Gastroesophageal sphincter (tissue), 4 donors: Measurements from ENCODE around the gene B4GALT5. TPM values are rescaled to one million over a fixed set of nuclear protein-coding genes. Genes with fewer than 3 reads are reported as not detected.
"Not testable (repeated sequence)": the region's sequence is repeated elsewhere in the genome, so short reads cannot be mapped to it uniquely, and the experiment has no call there.

ENCODE experiments used
- ATAC-seq: fragments of 150-250 bp; one replicate; pipeline ENCODE4 v1.9.1; 2016; ENCODE audit warnings: mild to moderate bottlenecking, moderate library complexity
- H3K27ac ChIP-seq, 4 donors: fragments of 200-600 bp; sonication (generic) in 3 of 4; 1 replicate in 3 of 4; 2 replicates in 1 of 4; pipeline ENCODE4 v1.5.1; 2016 to 2019
- H3K27me3 ChIP-seq: fragments of 200-600 bp; sonication (generic); one replicate; pipeline ENCODE4 v1.5.1; 2019
- H3K36me3 ChIP-seq, 2 donors: fragments of 200-600 bp; sonication (generic); one replicate each; pipeline ENCODE4 v1.5.1; 2019; ENCODE audit warnings: control low read depth in 1 of 2
- H3K4me1 ChIP-seq, 3 donors: fragments of 200-600 bp; sonication (generic); 1 replicate in 2 of 3; 2 replicates in 1 of 3; pipeline ENCODE4 v1.5.1; 2016 to 2019; ENCODE audit warnings: control low read depth in 2 of 3
- H3K4me3 ChIP-seq, 2 donors: fragments of 200-600 bp; sonication (generic); one replicate each; pipeline ENCODE4 v1.5.1; 2019; ENCODE audit warnings: mild to moderate bottlenecking in 1 of 2, moderate library complexity in 1 of 2
- H3K9me3 ChIP-seq, 3 donors: fragments of 200-600 bp; sonication (generic); one replicate each; pipeline ENCODE4 v1.5.1; 2017 to 2019; ENCODE audit warnings: control low read depth in 2 of 3
- CTCF ChIP-seq, 4 experiments: fragments of 200-600 bp in 2 of 4; fragments of 450-650 bp in 2 of 4; sonication (generic) in 1 of 4; IDR thresholded peaks; one replicate each; pipeline ENCODE4 v1.5.1; 2017 to 2019; ENCODE audit warnings: antibody characterized with exemption in 4 of 4, mild to moderate bottlenecking in 2 of 4, moderate library complexity in 2 of 4
- EP300 ChIP-seq: sonication (generic); formaldehyde crosslinking; IDR thresholded peaks from one replicate; pipeline ENCODE4 v1.6.1; 2017; ENCODE audit warnings: antibody characterized with exemption, mild to moderate bottlenecking
- POLR2A ChIP-seq, 2 donors: fragments of 450-650 bp; IDR thresholded peaks; one replicate each; pipeline ENCODE4 v1.6.1; 2017; ENCODE audit warnings: antibody characterized with exemption in 2 of 2, mild to moderate bottlenecking in 2 of 2, moderate library complexity in 1 of 2
- POLR2AphosphoS5 ChIP-seq: sonication (generic); formaldehyde crosslinking; IDR thresholded peaks from one replicate; pipeline ENCODE4 v1.6.1; 2017; ENCODE audit warnings: antibody characterized with exemption
- WGBS, 2 donors: methylation state at CpG; one replicate each; pipeline ENCODE4 v1.1.5; 2018; ENCODE audit warnings: low coverage in 1 of 2; 5-methylcytosine and 5-hydroxymethylcytosine counted together
- total RNA-seq, 4 donors: library from RNA; depleted of rRNA; stranded (reverse); fragments of >200 nt; gene quantifications; one replicate each; pipeline ENCODE4 v1.1.0, GENCODE V29; 2016

B4GALT5 gene
- total RNA-seq, 4 donors from 2014 or later = 20.2 to 35.6 (median 28.8) TPM

GRCh38 chr20:49616154-49617007 is 97.3 kb downstream of the B4GALT5 start:
- H3K9me3 ChIP-seq = peaks cover 0 to 5% (median 0%) of the 10 kb centered on the region in 3 donors
- H3K4me3 ChIP-seq = no peak overlapping the region
- 69 to 83% methylated on average over 1 to 6 of the region's 11 CpGs for WGBS, 2 donors
- ATAC-seq = no peak
- no peak overlapping the region for H3K27ac ChIP-seq
- H3K4me1 ChIP-seq = peaks cover 0 to 4% (median 0%) of the 10 kb centered on the region in 3 donors
- no peaks in the 10 kb centered on the region for H3K27me3 ChIP-seq
- TF ChIP-seq POLR2AphosphoS5 = no peak
- no peak for TF ChIP-seq POLR2A (IDR thresholded peaks at IDR 0.05)
- TF ChIP-seq CTCF (IDR thresholded peaks at IDR 0.05) = no peak
- no peak for TF ChIP-seq EP300
- H3K36me3 ChIP-seq = no peaks in the 10 kb centered on the region

- no peak overlapping the region for H3K4me3 ChIP-seq
- no peak for ATAC-seq
- WGBS, 2 donors = 79 to 90% methylated on average over 2 to 3 of the region's 15 CpGs
- no peak overlapping the region for H3K27ac ChIP-seq
- H3K4me1 ChIP-seq = peaks cover 0 to 13% (median 4%) of the 10 kb centered on the region in 3 donors
- H3K9me3 ChIP-seq = no peaks in the 10 kb centered on the region
- no peak for TF ChIP-seq CTCF (IDR thresholded peaks at IDR 0.05)
- TF ChIP-seq EP300 = no peak
- no peak for TF ChIP-seq POLR2A (IDR thresholded peaks at IDR 0.05)
- TF ChIP-seq POLR2AphosphoS5 = no peak
- no peaks in the 10 kb centered on the region for H3K27me3 ChIP-seq
- no peaks in the 10 kb centered on the region for H3K36me3 ChIP-seq
Observed at GRCh38 chr20:49615401-49616153, 98.1 kb downstream of the B4GALT5 start.

GRCh38 chr20:49615051-49615400 is 98.7 kb downstream of the B4GALT5 start:
- not testable (repeated sequence) for H3K36me3 ChIP-seq, H3K27me3 ChIP-seq, H3K4me3 ChIP-seq, H3K27ac ChIP-seq, H3K9me3 ChIP-seq, ATAC-seq
- peaks cover 0 to 14% (median 4%) of the 10 kb centered on the region in 3 donors for H3K4me1 ChIP-seq
- WGBS, 2 donors = 78 to 98% methylated on average over 3 to 5 of the region's 8 CpGs

- ATAC-seq = no peak
- Histone ChIP-seq H3K9me3 (no peaks in the 10 kb centered on the region), H3K27me3 (no peaks in the 10 kb centered on the region), H3K36me3 (no peaks in the 10 kb centered on the region), H3K4me1 (peaks cover 0 to 14% (median 4%) of the 10 kb centered on the region in 3 donors), H3K4me3 (no peak overlapping the region), H3K27ac (no peak overlapping the region)
- no peak for TF ChIP-seq CTCF (IDR thresholded peaks at IDR 0.05)
- no peak for TF ChIP-seq EP300
- no peak for TF ChIP-seq POLR2AphosphoS5
- no peak for TF ChIP-seq POLR2A (IDR thresholded peaks at IDR 0.05)
- WGBS, 2 donors = 69 to 70% methylated on average over 5 to 8 of the region's 13 CpGs
Observed at GRCh38 chr20:49614338-49615050, 99.2 kb downstream of the B4GALT5 start.

- Histone ChIP-seq H3K27me3 (peaks cover 18% of the 10 kb centered on the region), H3K27ac (no peak overlapping the region)
- ATAC-seq = no peak
Observed at GRCh38 chr20:49612127-49612738, 101.4 kb downstream of the B4GALT5 start.

GRCh38 chr20:49611539-49612126 is 102.0 kb downstream of the B4GALT5 start:
- ATAC-seq, H3K27ac ChIP-seq, H3K9me3 ChIP-seq, H3K36me3 ChIP-seq: not testable (repeated sequence)
- 65 to 100% methylated on average over 1 to 4 of the region's 6 CpGs for WGBS, 2 donors
- Histone ChIP-seq H3K27me3 (peaks cover 18% of the 10 kb centered on the region), H3K4me3 (peak overlapping the region in 1 of 2 donors; percentile 14), H3K4me1 (peaks cover 0 to 22% (median 4%) of the 10 kb centered on the region in 3 donors)

More at GRCh38 chr20:49612127-49612738, 101.4 kb downstream of the B4GALT5 start:
- WGBS, 2 donors = 59 to 77% methylated on average over 4 to 5 of the region's 6 CpGs
- TF ChIP-seq POLR2A (IDR thresholded peaks at IDR 0.05) (no peak), POLR2AphosphoS5 (no peak), EP300 (no peak), CTCF (IDR thresholded peaks at IDR 0.05) (no peak)
- peaks cover 0 to 22% (median 4%) of the 10 kb centered on the region in 3 donors for H3K4me1 ChIP-seq
- H3K9me3 ChIP-seq = no peaks in the 10 kb centered on the region
- no peaks in the 10 kb centered on the region for H3K36me3 ChIP-seq
- H3K4me3 ChIP-seq = no peak overlapping the region
